H9 (cell line): Measurements from ENCODE around the gene ITPR1. TPM values are rescaled to one million over a fixed set of nuclear protein-coding genes. Genes with fewer than 3 reads are reported as not detected.

ENCODE experiments used
- DNase-seq: peaks from one replicate; pipeline ENCODE4 v3.0.0-alpha.2; 2017
- H2AFZ ChIP-seq: one replicate; pipeline ENCODE4 v1.6.1; 2013; ENCODE audit warnings: mild to moderate bottlenecking, low read length, control low read depth, moderate library complexity
- H2AK5ac ChIP-seq: 2 replicates; pipeline ENCODE4 v1.6.1; 2013; ENCODE audit warnings: low read length, control low read depth, mixed read lengths; ENCODE audit not compliant: insufficient read length
- H2BK120ac ChIP-seq: one replicate; pipeline ENCODE4 v1.6.1; 2013; ENCODE audit warnings: low read depth, mild to moderate bottlenecking, low read length, control low read depth, inconsistent platforms; ENCODE audit not compliant: poor library complexity, severe bottlenecking
- H2BK12ac ChIP-seq: 2 replicates; pipeline ENCODE4 v1.6.1; 2013; ENCODE audit warnings: low read length, control low read depth, mixed read lengths, low read depth; ENCODE audit not compliant: insufficient read length
- H2BK15ac ChIP-seq: 2 replicates; pipeline ENCODE4 v1.6.1; 2013; ENCODE audit warnings: low read depth, low read length, control low read depth
- H2BK20ac ChIP-seq: one replicate; pipeline ENCODE4 v1.6.1; 2013; ENCODE audit warnings: low read depth, mild to moderate bottlenecking, low read length, control low read depth, inconsistent platforms; ENCODE audit not compliant: poor library complexity, severe bottlenecking
- H2BK5ac ChIP-seq: 2 replicates; pipeline ENCODE4 v1.6.1; 2013; ENCODE audit warnings: low read length, control low read depth, mixed read lengths; ENCODE audit not compliant: insufficient read length
- H3K14ac ChIP-seq: 2 replicates; pipeline ENCODE4 v1.6.1; 2013; ENCODE audit warnings: low read length, control low read depth; ENCODE audit not compliant: insufficient read depth
- H3K18ac ChIP-seq: 2 replicates; pipeline ENCODE4 v1.6.1; 2013; ENCODE audit warnings: low read depth, mild to moderate bottlenecking, mixed read lengths, low read length, control low read depth; ENCODE audit not compliant: insufficient read length
- H3K23ac ChIP-seq: 2 replicates; pipeline ENCODE4 v1.6.1; 2013; ENCODE audit warnings: low read length, control low read depth, mixed read lengths, low read depth; ENCODE audit not compliant: insufficient read length
- H3K23me2 ChIP-seq: 2 replicates; pipeline ENCODE4 v1.6.1; 2013; ENCODE audit warnings: low read depth, mild to moderate bottlenecking, mixed read lengths, low read length, control low read depth; ENCODE audit not compliant: insufficient read length, poor library complexity, severe bottlenecking
- H3K27ac ChIP-seq: 2 replicates; pipeline ENCODE4 v1.5.1; 2013; ENCODE audit warnings: low read length, control low read depth, mixed read lengths, low read depth; ENCODE audit not compliant: insufficient read length
- H3K27me3 ChIP-seq: 2 replicates; pipeline ENCODE4 v1.6.1; 2013; ENCODE audit warnings: low read length, control low read depth, inconsistent platforms; ENCODE audit not compliant: insufficient read depth
- H3K4ac ChIP-seq: 2 replicates; pipeline ENCODE4 v1.6.1; 2013; ENCODE audit warnings: low read depth, mild to moderate bottlenecking, control low read depth, inconsistent platforms, low read length, moderate library complexity
- H3K4me1 ChIP-seq: 2 replicates; pipeline ENCODE4 v1.6.1; 2013; ENCODE audit warnings: low read length, control low read depth, inconsistent platforms; ENCODE audit not compliant: insufficient read depth
- H3K4me2 ChIP-seq: 2 replicates; pipeline ENCODE4 v1.6.1; 2013; ENCODE audit warnings: low read length, control low read depth, mixed read lengths; ENCODE audit not compliant: insufficient read length, insufficient read depth
- H3K56ac ChIP-seq: 2 replicates; pipeline ENCODE4 v1.6.1; 2013; ENCODE audit warnings: low read depth, mild to moderate bottlenecking, mixed read lengths, low read length, control low read depth; ENCODE audit not compliant: insufficient read length
- H3K79me1 ChIP-seq: 2 replicates; pipeline ENCODE4 v1.6.1; 2013; ENCODE audit warnings: low read depth, mild to moderate bottlenecking, moderate library complexity, low read length, control low read depth, inconsistent platforms; ENCODE audit not compliant: insufficient read depth, poor library complexity, severe bottlenecking
- H3K79me2 ChIP-seq: 2 replicates; pipeline ENCODE4 v1.6.1; 2013; ENCODE audit warnings: low read length, control low read depth, inconsistent platforms; ENCODE audit not compliant: insufficient read depth
- H3K9ac ChIP-seq: 2 replicates; pipeline ENCODE4 v1.6.1; 2013; ENCODE audit warnings: low read length, control low read depth, mixed read lengths; ENCODE audit not compliant: insufficient read length; ENCODE audit errors: extremely low read depth
- H3K9me3 ChIP-seq: one replicate; pipeline ENCODE4 v1.6.1; 2013; ENCODE audit warnings: low read depth, low read length, inconsistent platforms; ENCODE audit not compliant: control insufficient read depth
- H3T11ph ChIP-seq: one replicate; pipeline ENCODE4 v1.6.1; 2013; ENCODE audit warnings: mild to moderate bottlenecking, low read length, control low read depth, inconsistent platforms
- H4K20me1 ChIP-seq: one replicate; pipeline ENCODE4 v1.6.1; 2013; ENCODE audit not compliant: control insufficient read depth, insufficient read length, insufficient read depth
- H4K5ac ChIP-seq: 2 replicates; pipeline ENCODE4 v1.6.1; 2013; ENCODE audit warnings: low read depth, mild to moderate bottlenecking, mixed read lengths, low read length, control low read depth; ENCODE audit not compliant: insufficient read length
- H4K8ac ChIP-seq: replicated peaks from 2 replicates; pipeline ENCODE4 v1.6.1; 2013; ENCODE audit warnings: low read length, control low read depth, mixed read lengths, low read depth; ENCODE audit not compliant: insufficient read length
- H4K91ac ChIP-seq: 2 replicates; pipeline ENCODE4 v1.6.1; 2013; ENCODE audit warnings: low read depth, mild to moderate bottlenecking, moderate library complexity, mixed read lengths, low read length, control low read depth; ENCODE audit not compliant: insufficient read length
- H3K27ac Mint-ChIP-seq, 3 experiments: 2 replicates in 2 of 3; 3 replicates in 1 of 3; pipeline ENCODE4 v1.8.0; 2020 to 2021; ENCODE audit warnings: mixed read lengths in 3 of 3, mild to moderate bottlenecking in 1 of 3, moderate library complexity in 1 of 3
- H3K27me3 Mint-ChIP-seq: 2 replicates; pipeline ENCODE4 v1.8.0; 2021; ENCODE audit warnings: low read depth, mild to moderate bottlenecking, moderate library complexity, mixed read lengths
- H3K36me3 Mint-ChIP-seq, 3 experiments: 2 replicates in 2 of 3; 3 replicates in 1 of 3; pipeline ENCODE4 v1.8.0; 2020 to 2021; ENCODE audit warnings: low read depth in 3 of 3, mixed read lengths in 3 of 3; ENCODE audit not compliant: insufficient read depth in 1 of 3
- H3K4me1 Mint-ChIP-seq, 2 experiments: 2 replicates each; pipeline ENCODE4 v1.8.0; 2020; ENCODE audit warnings: mixed read lengths in 2 of 2
- H3K4me3 Mint-ChIP-seq, 2 experiments: 2 replicates in 1 of 2; 3 replicates in 1 of 2; pipeline ENCODE4 v1.8.0; 2020 to 2021; ENCODE audit warnings: mild to moderate bottlenecking in 2 of 2, mixed read lengths in 2 of 2, moderate library complexity in 1 of 2
- H3K9me3 Mint-ChIP-seq, 2 experiments: 2 replicates in 1 of 2; 3 replicates in 1 of 2; pipeline ENCODE4 v1.8.0; 2020; ENCODE audit warnings: mild to moderate bottlenecking in 2 of 2, mixed read lengths in 2 of 2, moderate library complexity in 1 of 2
- CTCF ChIP-seq: fragments of 200-600 bp; sonication (generic); conservative IDR thresholded peaks from 3 replicates; pipeline ENCODE4 v1.8.0; 2021; ENCODE audit warnings: antibody characterized with exemption, mild to moderate bottlenecking
- WGBS: extraction: QIAGEN DNeasy Blood & Tissue Kit; methylation state at CpG from one replicate; pipeline ENCODE4 v1.1.7; 2013; ENCODE audit warnings: missing lambda C conversion rate, low lambda C conversion rate, mixed read lengths; ENCODE audit not compliant: insufficient read length; ENCODE audit errors: extremely low coverage; 5-methylcytosine and 5-hydroxymethylcytosine counted together
- total RNA-seq: library from RNA; stranded (reverse); gene quantifications from 2 replicates; pipeline ENCODE4 v1.2.1, GENCODE V29; 2021

The ITPR1 gene
- total RNA-seq, 1 experiment from 2014 or later = 4.2 TPM

- no peak overlapping the region for H2BK20ac ChIP-seq
- H3K27me3 Mint-ChIP-seq = no peaks in the 10 kb centered on the region
- no peak overlapping the region for H3K23ac ChIP-seq
- no peak overlapping the region for H3K4me3 Mint-ChIP-seq
- no peak overlapping the region for H3K56ac ChIP-seq
- no peak overlapping the region for H4K8ac ChIP-seq
- H4K20me1 ChIP-seq = no peaks in the 10 kb centered on the region
- H3K4me1 Mint-ChIP-seq = peaks cover 11% of the 10 kb centered on the region in 2 experiments
- TF ChIP-seq CTCF = no peak
- peak overlapping the region in 2 of 3 experiments; percentile 32 to 80; a peak in 3 of 7 replicates for H3K27ac Mint-ChIP-seq
- H3K4me1 ChIP-seq = no peaks in the 10 kb centered on the region; the same call in 1 of the 2 replicates
- H3K4ac ChIP-seq = no peak overlapping the region
- H2AFZ ChIP-seq = no peak overlapping the region
- H3K79me1 ChIP-seq = no peaks in the 10 kb centered on the region
- H3K18ac ChIP-seq = no peak overlapping the region
- H3K79me2 ChIP-seq = no peaks in the 10 kb centered on the region
- no peak overlapping the region for H4K5ac ChIP-seq
- no peak overlapping the region for H3T11ph ChIP-seq
- H3K23me2 ChIP-seq = no peaks in the 10 kb centered on the region
- H3K14ac ChIP-seq = no peak overlapping the region
- no peak overlapping the region for H2AK5ac ChIP-seq
- H3K4me2 ChIP-seq = no peak overlapping the region
- no peaks in the 10 kb centered on the region for H3K27me3 ChIP-seq
- H2BK15ac ChIP-seq = no peak overlapping the region
- no peak overlapping the region for H3K27ac ChIP-seq
- H4K91ac ChIP-seq = no peak overlapping the region
- no peak overlapping the region for H2BK12ac ChIP-seq
- H3K9me3 ChIP-seq = no peaks in the 10 kb centered on the region
- no peaks in the 10 kb centered on the region for H3K9me3 Mint-ChIP-seq
- H3K36me3 Mint-ChIP-seq = no peaks in the 10 kb centered on the region; a peak in 1 of 7 replicates
- no CpG with 5 or more reads among the region's 4 CpGs for WGBS
- no peak for DNase-seq
- H2BK5ac ChIP-seq = no peak overlapping the region
- no peak overlapping the region for H2BK120ac ChIP-seq
- H3K9ac ChIP-seq = no peak overlapping the region
Measured at GRCh38 chr3:4606911-4607310, 113.8 kb downstream of the ITPR1 start.
